SK-N-SH treated with all-trans-retinoic acid at 6 μM for 48 hours (cell line): ENCODE results near the gene GNAT3.

Experiments
- CREB5 ChIP-seq: fragments of 250-450 bp; sonication (Bioruptor Pico); IDR thresholded peaks from 2 replicates; pipeline ENCODE4 v1.5.1; 2020; ENCODE audit warnings: low read depth, mild to moderate bottlenecking, moderate library complexity
- POU6F1 ChIP-seq: fragments of 250-450 bp; sonication (Bioruptor Pico); IDR thresholded peaks from 2 replicates; pipeline ENCODE4 v1.8.0; 2021; ENCODE audit warnings: low read depth, mild to moderate bottlenecking, moderate library complexity, borderline replicate concordance
- RARB ChIP-seq: fragments of 250-450 bp; sonication (Bioruptor Pico); IDR thresholded peaks from 2 replicates; pipeline ENCODE4 v1.8.0; 2021; ENCODE audit warnings: mild to moderate bottlenecking, moderate library complexity
- TOX ChIP-seq: fragments of 250-450 bp; sonication (Bioruptor Pico); IDR thresholded peaks from 2 replicates; pipeline ENCODE4 v1.8.0; 2021; ENCODE audit warnings: mild to moderate bottlenecking, moderate library complexity, borderline replicate concordance
- ZFP3 ChIP-seq: fragments of 250-450 bp; sonication (Bioruptor Pico); IDR thresholded peaks from 2 replicates; pipeline ENCODE4 v1.5.0; 2020; ENCODE audit warnings: mild to moderate bottlenecking, moderate library complexity
- ZFP30 ChIP-seq: fragments of 450-650 bp; formaldehyde crosslinking; IDR thresholded peaks from 2 replicates; pipeline ENCODE4 v1.5.0; 2022; ENCODE audit warnings: mild to moderate bottlenecking, moderate library complexity
- ZNF565 ChIP-seq: fragments of 450-650 bp; formaldehyde crosslinking; conservative IDR thresholded peaks from 2 replicates; pipeline ENCODE4 v1.5.0; 2020; ENCODE audit warnings: low read depth, mild to moderate bottlenecking, moderate library complexity
- ZNF70 ChIP-seq: fragments of 450-650 bp; formaldehyde crosslinking; IDR thresholded peaks from 2 replicates; pipeline ENCODE4 v1.5.0; 2020; ENCODE audit warnings: mild to moderate bottlenecking, moderate library complexity
- TF ChIP-seq, protein P1 (sequence below): fragments of 250-450 bp; sonication (Bioruptor Pico); IDR thresholded peaks from 2 replicates; pipeline ENCODE4 v1.5.1; 2021; ENCODE audit warnings: mild to moderate bottlenecking, moderate library complexity
- TF ChIP-seq, protein P2 (sequence below): fragments of 250-450 bp; sonication (Bioruptor Pico); IDR thresholded peaks from 2 replicates; pipeline ENCODE4 v1.8.0; 2020; ENCODE audit warnings: mild to moderate bottlenecking, moderate library complexity, borderline replicate concordance

DNA sequence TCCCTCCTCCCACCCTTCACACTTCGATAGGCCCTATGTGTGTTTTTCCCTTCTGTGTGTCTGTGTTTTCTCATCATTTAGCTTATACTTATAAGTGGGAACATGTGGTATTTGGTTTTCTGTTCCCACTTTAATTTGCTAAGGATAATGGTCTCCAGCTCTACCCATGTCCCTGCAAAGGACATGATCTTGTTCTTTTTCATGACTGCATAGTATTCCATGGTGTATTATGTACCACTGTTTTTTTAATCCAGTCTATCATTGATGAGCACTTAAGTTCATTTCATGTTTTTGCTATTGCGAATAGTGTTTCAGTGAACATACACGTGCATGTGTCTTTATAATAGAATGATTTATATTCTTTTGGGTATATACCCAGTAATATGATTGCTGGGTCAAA is 46.3 kb upstream of the GNAT3 start:
- no peak for TF ChIP-seq ZNF565
- no peak for TF ChIP-seq POU6F1
- no peak for TF ChIP-seq TOX (CRISPR knock-in tag)
- no peak for TF ChIP-seq RARB (CRISPR knock-in tag)
- TF ChIP-seq ZNF70 (CRISPR knock-in tag): no peak
- TF ChIP-seq, protein P1, sequence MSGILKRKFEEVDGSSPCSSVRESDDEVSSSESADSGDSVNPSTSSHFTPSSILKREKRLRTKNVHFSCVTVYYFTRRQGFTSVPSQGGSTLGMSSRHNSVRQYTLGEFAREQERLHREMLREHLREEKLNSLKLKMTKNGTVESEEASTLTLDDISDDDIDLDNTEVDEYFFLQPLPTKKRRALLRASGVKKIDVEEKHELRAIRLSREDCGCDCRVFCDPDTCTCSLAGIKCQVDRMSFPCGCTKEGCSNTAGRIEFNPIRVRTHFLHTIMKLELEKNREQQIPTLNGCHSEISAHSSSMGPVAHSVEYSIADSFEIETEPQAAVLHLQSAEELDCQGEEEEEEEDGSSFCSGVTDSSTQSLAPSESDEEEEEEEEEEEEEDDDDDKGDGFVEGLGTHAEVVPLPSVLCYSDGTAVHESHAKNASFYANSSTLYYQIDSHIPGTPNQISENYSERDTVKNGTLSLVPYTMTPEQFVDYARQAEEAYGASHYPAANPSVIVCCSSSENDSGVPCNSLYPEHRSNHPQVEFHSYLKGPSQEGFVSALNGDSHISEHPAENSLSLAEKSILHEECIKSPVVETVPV (CRISPR knock-in tag): no peak
- no peak for TF ChIP-seq ZFP30 (CRISPR knock-in tag)
- no peak for TF ChIP-seq CREB5 (CRISPR knock-in tag)
- TF ChIP-seq ZFP3 (CRISPR knock-in tag): no peak
- TF ChIP-seq, protein P2, sequence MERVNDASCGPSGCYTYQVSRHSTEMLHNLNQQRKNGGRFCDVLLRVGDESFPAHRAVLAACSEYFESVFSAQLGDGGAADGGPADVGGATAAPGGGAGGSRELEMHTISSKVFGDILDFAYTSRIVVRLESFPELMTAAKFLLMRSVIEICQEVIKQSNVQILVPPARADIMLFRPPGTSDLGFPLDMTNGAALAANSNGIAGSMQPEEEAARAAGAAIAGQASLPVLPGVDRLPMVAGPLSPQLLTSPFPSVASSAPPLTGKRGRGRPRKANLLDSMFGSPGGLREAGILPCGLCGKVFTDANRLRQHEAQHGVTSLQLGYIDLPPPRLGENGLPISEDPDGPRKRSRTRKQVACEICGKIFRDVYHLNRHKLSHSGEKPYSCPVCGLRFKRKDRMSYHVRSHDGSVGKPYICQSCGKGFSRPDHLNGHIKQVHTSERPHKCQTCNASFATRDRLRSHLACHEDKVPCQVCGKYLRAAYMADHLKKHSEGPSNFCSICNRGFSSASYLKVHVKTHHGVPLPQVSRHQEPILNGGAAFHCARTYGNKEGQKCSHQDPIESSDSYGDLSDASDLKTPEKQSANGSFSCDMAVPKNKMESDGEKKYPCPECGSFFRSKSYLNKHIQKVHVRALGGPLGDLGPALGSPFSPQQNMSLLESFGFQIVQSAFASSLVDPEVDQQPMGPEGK (CRISPR knock-in tag): no peak
